Endothelial cell of umbilical vein (primary cell): ENCODE data around the gene ABL1. TPM values are rescaled to one million over a fixed set of nuclear protein-coding genes. Genes with fewer than 3 reads are reported as not detected.

Experiments
- BruUV-seq: library from RNA; stranded (reverse); fragments of 400-500 nt; replicated peaks from 2 replicates; lab custom pipeline; 2021; lab: Mats Ljungman, UMichigan
- CTCF ChIA-PET: fragments of 300-600, 350-600 bp; sonication (Branson Sonifier 250); formaldehyde crosslinking; loops from one replicate; lab custom pipeline; 2021; ENCODE audit warnings: antibody characterized with exemption, inconsistent platforms; lab: Charles Lee
- POLR2A ChIA-PET: fragments of 300-600, 350-600 bp; sonication (Branson Sonifier 250); formaldehyde crosslinking; loops from one replicate; lab custom pipeline; 2021; ENCODE audit warnings: antibody characterized with exemption, inconsistent platforms; lab: Charles Lee
- DNase-seq: peaks from one replicate; pipeline ENCODE4 v3.0.0-alpha.2; 2011; ENCODE audit warnings: low read depth, low spot score
- FAIRE-seq: peaks from 2 replicates; lab custom pipeline; 2011; peaks lifted over from hg19 to GRCh38; lab: Jason Lieb, UNC
- H2AFZ ChIP-seq: 2 replicates; pipeline ENCODE4 v1.6.0; 2012; ENCODE audit warnings: low read depth, low read length, control low read depth, inconsistent platforms
- H3K27ac ChIP-seq: 2 replicates; pipeline ENCODE4 v1.5.1; 2011; ENCODE audit warnings: low read depth, mild to moderate bottlenecking, control low read depth, low read length, moderate library complexity; ENCODE audit not compliant: insufficient read depth
- H3K27me3 ChIP-seq, 2 experiments: 2 replicates each; pipeline versions ENCODE4 v1.6.0 to v1.6.1; 2011; ENCODE audit warnings: low read length in 2 of 2, mixed read lengths in 1 of 2; ENCODE audit not compliant: control insufficient read depth in 2 of 2, insufficient read depth in 2 of 2
- H3K36me3 ChIP-seq, 2 experiments: 2 replicates in 1 of 2; 3 replicates in 1 of 2; pipeline ENCODE4 v1.5.1; 2011; ENCODE audit warnings: low read length in 2 of 2, mild to moderate bottlenecking in 1 of 2, moderate library complexity in 1 of 2; ENCODE audit not compliant: control insufficient read depth in 2 of 2, insufficient read depth in 2 of 2; ENCODE audit errors: extremely low read depth in 1 of 2
- H3K4me1 ChIP-seq: 3 replicates; pipeline ENCODE4 v1.5.1; 2011; ENCODE audit warnings: mild to moderate bottlenecking, low read length; ENCODE audit not compliant: control insufficient read depth, insufficient read depth; ENCODE audit errors: extremely low read depth
- H3K4me2 ChIP-seq: 2 replicates; pipeline ENCODE4 v1.6.1; 2011; ENCODE audit warnings: low read length, control low read depth, mixed read lengths; ENCODE audit not compliant: insufficient read depth
- H3K4me3 ChIP-seq, 3 experiments: fragments of 200-600 bp in 1 of 3; sonication (generic), shearing (Covaris generic) in 1 of 3; replicated peaks in 1 of 3; 2 replicates each; pipeline ENCODE4 v1.5.1; 2011 to 2016; ENCODE audit warnings: control low read depth in 3 of 3, low read length in 3 of 3, mild to moderate bottlenecking in 2 of 3, inconsistent platforms in 1 of 3, low read depth in 1 of 3, moderate library complexity in 1 of 3; ENCODE audit not compliant: insufficient read depth in 1 of 3
- H3K79me2 ChIP-seq: 2 replicates; pipeline ENCODE4 v1.6.0; 2012; ENCODE audit warnings: low read length, inconsistent platforms; ENCODE audit not compliant: control insufficient read depth, insufficient read depth
- H3K9ac ChIP-seq: replicated peaks from 2 replicates; pipeline ENCODE3; 2011; ENCODE audit warnings: low read length, control low read depth; ENCODE audit not compliant: insufficient read depth; ENCODE audit errors: extremely low read depth
- H3K9me1 ChIP-seq: replicated peaks from 3 replicates; pipeline ENCODE4 v1.6.0; 2011; ENCODE audit warnings: mild to moderate bottlenecking, low read length; ENCODE audit not compliant: control insufficient read depth, insufficient read depth; ENCODE audit errors: extremely low read depth
- H3K9me3 ChIP-seq: replicated peaks from 2 replicates; pipeline ENCODE4 v1.5.1; 2012; ENCODE audit warnings: low read length, inconsistent platforms; ENCODE audit not compliant: control insufficient read depth, insufficient read depth
- H4K20me1 ChIP-seq: replicated peaks from 2 replicates; pipeline ENCODE3; 2011; ENCODE audit warnings: mild to moderate bottlenecking, low read length; ENCODE audit not compliant: control insufficient read depth, insufficient read depth; ENCODE audit errors: extremely low read depth
- CTCF ChIP-seq, 2 donors: IDR thresholded peaks; 1 replicate in 1 of 2; 2 replicates in 1 of 2; pipeline ENCODE4 v1.5.1; 2011; ENCODE audit warnings: low read length in 2 of 2, mild to moderate bottlenecking in 2 of 2, moderate library complexity in 2 of 2, control low read depth in 1 of 2, inconsistent platforms in 1 of 2, low read depth in 1 of 2; ENCODE audit not compliant: insufficient read depth in 1 of 2; ENCODE audit errors: extremely low read depth in 1 of 2
- EZH2 ChIP-seq: IDR thresholded peaks from 2 replicates; pipeline ENCODE4 v1.6.1; 2012; ENCODE audit warnings: borderline replicate concordance, low read depth, mild to moderate bottlenecking, moderate library complexity, low read length, inconsistent platforms; ENCODE audit not compliant: severe bottlenecking
- FOS ChIP-seq: IDR thresholded peaks from 2 replicates; pipeline ENCODE4 v1.6.1; 2011; ENCODE audit warnings: mild to moderate bottlenecking, low read length, moderate library complexity, borderline replicate concordance; ENCODE audit not compliant: insufficient read depth
- GATA2 ChIP-seq: IDR thresholded peaks from 2 replicates; pipeline ENCODE4 v1.7.0; 2011; ENCODE audit warnings: low read depth, mild to moderate bottlenecking, moderate library complexity, mixed read lengths, low read length; ENCODE audit not compliant: insufficient read length, insufficient read depth
- JUN ChIP-seq: IDR thresholded peaks from 2 replicates; pipeline ENCODE4 v1.6.1; 2011; ENCODE audit warnings: borderline replicate concordance, low read depth; ENCODE audit not compliant: insufficient read length, insufficient read depth
- MAX ChIP-seq: IDR thresholded peaks from 2 replicates; pipeline ENCODE4 v1.6.1; 2011; ENCODE audit not compliant: insufficient read depth, insufficient read length
- MYC ChIP-seq: IDR thresholded peaks from one replicate; pipeline ENCODE4 v1.6.1; 2011; ENCODE audit warnings: mild to moderate bottlenecking, low read depth, low read length
- POLR2A ChIP-seq: IDR thresholded peaks from 2 replicates; pipeline ENCODE4 v1.6.1; 2012; ENCODE audit warnings: low read depth, mild to moderate bottlenecking, control low read depth, low read length
- POLR2AphosphoS5 ChIP-seq: IDR thresholded peaks from 2 replicates; pipeline ENCODE4 v1.6.1; 2012; ENCODE audit warnings: low read depth, mild to moderate bottlenecking, control low read depth, low read length, moderate library complexity; ENCODE audit not compliant: insufficient read depth
- dilution Hi-C: fragments of 300-500 bp; cut with MboI; formaldehyde crosslinking; loops from one replicate; pipeline ENCODE4 v1.15.0; 2019; ENCODE audit warnings: low sequenced_read_pairs; ENCODE audit not compliant: extremely low pct_ligation_motif_present
- intact Hi-C: fragments of 100-400 bp; cut with micrococcal nuclease; formaldehyde crosslinking; loops from one replicate; pipeline ENCODE4 v1.10.0; 2022
- polyA plus RNA-seq, 4 experiments: library from polyadenylated mRNA; depleted of rRNA in 3 of 4; stranded (reverse) in 3 of 4; unstranded in 1 of 4; fragments of >200 nt; gene quantifications; 2 replicates each; pipeline versions ENCODE4 v1.2.1 to v1.2.3, GENCODE V29; 2011 to 2012; ENCODE audit warnings: missing spikeins in 1 of 4
- total RNA-seq: library from RNA; stranded (reverse); gene quantifications from 2 replicates; pipeline ENCODE4 v1.2.3, GENCODE V29; 2021

ABL1 gene
- total and polyA plus RNA-seq, 2 donors (not counting 3 experiments of a cell fraction or from before 2014, with no cell fraction given), result 32.1 to 87.1 TPM

- dilution Hi-C loops (no loop called here), intact Hi-C loops (no loop called here)
- H2AFZ ChIP-seq, result no peak overlapping the region
- no peak for FAIRE-seq
- peaks cover 41 to 60% of the 10 kb centered on the region in 2 experiments for H3K36me3 ChIP-seq
- DNase-seq, result no peak
- no peak overlapping the region for H3K27ac ChIP-seq
- H3K4me1 ChIP-seq, result no peaks in the 10 kb centered on the region
- no TSS peak for BruUV-seq
- H4K20me1 ChIP-seq, result no peaks in the 10 kb centered on the region
- H3K9me3 ChIP-seq, result no peaks in the 10 kb centered on the region
- CTCF ChIA-PET, result interaction anchor here (1.1 to 2.4 kb wide), 4 partner anchors 11 to 166 kb away, joined by 7 to 12 read pairs (median 8); no protein-coding TSS in a partner anchor
- no peak overlapping the region for H3K9ac ChIP-seq
- H3K27me3 ChIP-seq, result no peaks in the 10 kb centered on the region
- H3K9me1 ChIP-seq, result no peaks in the 10 kb centered on the region
- no peak overlapping the region for H3K4me2 ChIP-seq
- POLR2A ChIA-PET, result no interaction called here
- TF ChIP-seq MAX, result no peak
- TF ChIP-seq CTCF (IDR thresholded peaks at IDR 0.05; ENCODE audit: extremely low read depth in 1 of 2, insufficient read depth in 1 of 2, low read depth in 1 of 2, low read length in 2 of 2), result no peak
- TF ChIP-seq JUN, result no peak
- TF ChIP-seq EZH2, result no peak
- no peak for TF ChIP-seq MYC
- TF ChIP-seq FOS, result no peak
- no peak for TF ChIP-seq POLR2A
- TF ChIP-seq POLR2AphosphoS5, result no peak
- TF ChIP-seq GATA2, result no peak
- no peaks in the 10 kb centered on the region for H3K79me2 ChIP-seq
- H3K4me3 ChIP-seq, result no peak overlapping the region
Observed at GRCh38 chr9:130880599-130881220, 45.7 kb downstream of the ABL1 start.
